HepG2 (cell line): ENCODE results near the gene RELL2. TPM values are rescaled to one million over a fixed set of nuclear protein-coding genes. Genes with fewer than 3 reads are reported as not detected.

ENCODE experiments used
- ARNT2 ChIP-seq: sonication (generic); formaldehyde crosslinking; IDR thresholded peaks from 2 replicates; pipeline ENCODE4 v1.8.0; 2022; ENCODE audit warnings: mild to moderate bottlenecking, low read depth, missing genetic modification reagents, moderate library complexity
- BCL6 ChIP-seq: IDR thresholded peaks from 2 replicates; pipeline ENCODE4 v1.6.1; 2016; ENCODE audit warnings: missing genetic modification reagents, missing compliant biosample characterization
- CEBPB ChIP-seq: IDR thresholded peaks from 2 replicates; pipeline ENCODE4 v1.6.1; 2011; ENCODE audit warnings: low read depth, low read length, improper control_type of control experiment, borderline replicate concordance
- GABPB1 ChIP-seq: IDR thresholded peaks from 2 replicates; pipeline ENCODE4 v1.6.1; 2016; ENCODE audit warnings: mild to moderate bottlenecking, missing genetic modification reagents, moderate library complexity, missing compliant biosample characterization
- HHEX ChIP-seq: IDR thresholded peaks from 2 replicates; pipeline ENCODE4 v1.6.1; 2016; ENCODE audit warnings: control low read depth
- HNRNPLL ChIP-seq: fragments of 200-400 bp; formaldehyde crosslinking; IDR thresholded peaks from 2 replicates; pipeline ENCODE4 v1.6.1; 2017; ENCODE audit warnings: mild to moderate bottlenecking, low read depth, low read length; ENCODE audit not compliant: poor library complexity, severe bottlenecking
- SMAD1 ChIP-seq: sonication (generic); formaldehyde crosslinking; IDR thresholded peaks from 2 replicates; pipeline ENCODE4 v1.4.0; 2020; ENCODE audit warnings: missing genetic modification reagents, low read depth, mild to moderate bottlenecking, borderline replicate concordance
- UBTF ChIP-seq: sonication (generic); formaldehyde crosslinking; IDR thresholded peaks from 2 replicates; pipeline ENCODE4 v1.4.0; 2020; ENCODE audit warnings: mild to moderate bottlenecking, missing genetic modification reagents
- ZBTB42 ChIP-seq: sonication (generic); formaldehyde crosslinking; IDR thresholded peaks from 2 replicates; pipeline ENCODE4 v1.5.0; 2020; ENCODE audit warnings: mild to moderate bottlenecking, missing genetic modification reagents
- ZNF672 ChIP-seq: sonication (generic); formaldehyde crosslinking; IDR thresholded peaks from 2 replicates; pipeline ENCODE4 v1.8.1; 2022; ENCODE audit warnings: missing genetic modification reagents
- ZSCAN5A ChIP-seq: sonication (generic); formaldehyde crosslinking; IDR thresholded peaks from 2 replicates; pipeline ENCODE4 v1.8.0; 2022; ENCODE audit warnings: mild to moderate bottlenecking, missing genetic modification reagents, borderline replicate concordance
- polyA plus RNA-seq, 8 experiments: library from polyadenylated mRNA; depleted of rRNA in 3 of 8; stranded (reverse) in 7 of 8; unstranded in 1 of 8; fragments of >200 nt; fragmentation: Illumina TruSeq in 4 of 8; extraction: Trizol in 4 of 8; gene quantifications; 2 replicates each; pipeline versions ENCODE4 v1.2.1 to v1.2.3, GENCODE V29; 2011 to 2016; ENCODE audit warnings: low read depth in 4 of 8, missing spikeins in 1 of 8, mixed read lengths in 1 of 8; ENCODE audit not compliant: insufficient read depth in 1 of 8
- total RNA-seq, 5 experiments: library from RNA; depleted of rRNA; stranded (reverse); fragments of >200 nt; fragmentation: Illumina TruSeq; extraction: Trizol; gene quantifications; 2 replicates each; pipeline ENCODE4 v1.2.3, GENCODE V29; 2016; ENCODE audit warnings: low read depth in 1 of 5

RELL2 gene
- total and polyA plus RNA-seq, 2 of the 13 experiments (the other 11 are each of a cell fraction or from before 2014, with no cell fraction given): 6.4 to 8.3 TPM

GRCh38 chr5:141681695-141682641 is 45.2 kb downstream of the RELL2 start, which contains the start of gene ARAP3 (continued):
- TF ChIP-seq ZBTB42 (CRISPR knock-in tag) (no peak), ARNT2 (CRISPR knock-in tag) (peak; percentile 53; the same call in 1 of the 2 replicates), GABPB1 (CRISPR knock-in tag) (peak; percentile 19; the same call in 1 of the 2 replicates), ZNF672 (no peak), HNRNPLL (peak; percentile 33), HHEX (no peak), UBTF (peak; percentile 73; the same call in 1 of the 2 replicates), ZSCAN5A (CRISPR knock-in tag) (no peak), BCL6 (0 out of 2 replicates have a peak, but pooled peaks have one; percentile 11), CEBPB (peak; percentile 64; the same call in 1 of the 2 replicates), SMAD1 (CRISPR knock-in tag) (no peak)
- TF ChIP-seq, all 625 proteins: peak for 17
